Testis (tissue), 3 donors: ENCODE results near the gene PLEKHA1. TPM values are rescaled to one million over a fixed set of nuclear protein-coding genes. Genes with fewer than 3 reads are reported as not detected.

ENCODE experiments used
- DNase-seq: peaks from one replicate; pipeline ENCODE4 v3.0.0-alpha.2; 2019
- H3K27ac ChIP-seq, 2 donors: fragments of 200-600 bp; sonication (generic); one replicate each; pipeline ENCODE4 v1.5.1; 2019
- H3K27me3 ChIP-seq: fragments of 200-600 bp; sonication (generic); one replicate; pipeline ENCODE4 v1.5.1; 2019
- H3K36me3 ChIP-seq: fragments of 200-600 bp; sonication (generic); one replicate; pipeline ENCODE4 v1.5.1; 2017; ENCODE audit warnings: low read depth; ENCODE audit errors: missing control alignments
- H3K4me1 ChIP-seq: fragments of 200-600 bp; sonication (generic); one replicate; pipeline ENCODE4 v1.5.1; 2019
- H3K4me3 ChIP-seq, 2 donors: fragments of 200-600 bp; sonication (generic); one replicate each; pipeline ENCODE4 v1.5.1; 2017 to 2019
- H3K9me3 ChIP-seq: fragments of 200-600 bp; sonication (generic); one replicate; pipeline ENCODE4 v1.5.1; 2017
- POLR2A ChIP-seq: fragments of 450-650 bp; IDR thresholded peaks from one replicate; pipeline ENCODE4 v1.6.1; 2017; ENCODE audit warnings: antibody characterized with exemption, mild to moderate bottlenecking, moderate library complexity
- WGBS, 2 donors: methylation state at CpG; one replicate each; pipeline ENCODE4 v1.1.5; 2018; 5-methylcytosine and 5-hydroxymethylcytosine counted together
- intact Hi-C: fragments of 100-400 bp; cut with DNase I; formaldehyde crosslinking; loops from one replicate; pipeline ENCODE4 v1.15.1; 2023; ENCODE audit warnings: low total_unique reads
- polyA plus RNA-seq: library from polyadenylated mRNA; stranded (reverse); fragments of 350-450 nt; fragmentation: Illumina TruSeq; extraction: RNeasy Lipid Tissue Mini Kit (QIAGEN cat#74804); gene quantifications from one replicate; pipeline ENCODE4 v1.2.3, GENCODE V29; 2014; ENCODE audit warnings: low read depth, low replicate concordance; ENCODE audit not compliant: insufficient read depth
- total RNA-seq, 2 donors: library from RNA; depleted of rRNA; stranded (reverse); fragments of >200 nt; gene quantifications; one replicate each; pipeline ENCODE4 v1.2.3, GENCODE V29; 2016
- TF ChIP-seq, protein P1 (sequence below), 3 experiments: fragments of 450-650 bp in 2 of 3; fragments of 200-600 bp in 1 of 3; sonication (generic) in 1 of 3; IDR thresholded peaks; one replicate each; pipeline ENCODE4 v1.5.1; 2016 to 2019; ENCODE audit warnings: antibody characterized with exemption in 3 of 3, mild to moderate bottlenecking in 2 of 3, moderate library complexity in 1 of 3

The PLEKHA1 gene
- total and polyA plus RNA-seq, 3 donors from 2014 or later, result 27.6 to 66.6 (median 35.7) TPM

DNA sequence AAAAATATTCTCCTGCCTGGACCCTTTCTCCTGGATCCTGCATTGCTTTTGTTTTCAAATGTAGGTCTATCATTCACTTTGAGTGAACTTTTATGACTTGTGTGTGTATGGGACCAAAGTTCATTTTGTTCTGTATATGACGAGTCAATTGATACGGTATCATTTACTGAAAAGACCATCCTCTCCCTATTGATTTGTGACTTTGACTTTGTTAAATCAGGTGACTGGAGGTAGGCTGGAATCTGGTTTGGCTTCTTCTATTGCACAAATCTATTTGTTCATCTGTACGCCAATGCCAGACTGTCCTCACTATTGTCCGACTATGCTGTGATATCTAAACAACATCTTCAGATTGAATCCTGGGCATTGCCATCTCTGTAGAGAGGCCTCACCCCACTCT is 74.6 kb downstream of the PLEKHA1 start:
- intact Hi-C loops, result no loop called here
- H3K27me3 ChIP-seq, result no peaks in the 10 kb centered on the region
- no peak overlapping the region for H3K27ac ChIP-seq
- H3K4me1 ChIP-seq, result no peaks in the 10 kb centered on the region
- 88 to 98% methylated on average over 4 of the region's 4 CpGs for WGBS, 2 donors
- DNase-seq, result no peak
- no peaks in the 10 kb centered on the region for H3K36me3 ChIP-seq
- H3K4me3 ChIP-seq, result no peak overlapping the region
- H3K9me3 ChIP-seq, result no peaks in the 10 kb centered on the region
- TF ChIP-seq, protein P1, sequence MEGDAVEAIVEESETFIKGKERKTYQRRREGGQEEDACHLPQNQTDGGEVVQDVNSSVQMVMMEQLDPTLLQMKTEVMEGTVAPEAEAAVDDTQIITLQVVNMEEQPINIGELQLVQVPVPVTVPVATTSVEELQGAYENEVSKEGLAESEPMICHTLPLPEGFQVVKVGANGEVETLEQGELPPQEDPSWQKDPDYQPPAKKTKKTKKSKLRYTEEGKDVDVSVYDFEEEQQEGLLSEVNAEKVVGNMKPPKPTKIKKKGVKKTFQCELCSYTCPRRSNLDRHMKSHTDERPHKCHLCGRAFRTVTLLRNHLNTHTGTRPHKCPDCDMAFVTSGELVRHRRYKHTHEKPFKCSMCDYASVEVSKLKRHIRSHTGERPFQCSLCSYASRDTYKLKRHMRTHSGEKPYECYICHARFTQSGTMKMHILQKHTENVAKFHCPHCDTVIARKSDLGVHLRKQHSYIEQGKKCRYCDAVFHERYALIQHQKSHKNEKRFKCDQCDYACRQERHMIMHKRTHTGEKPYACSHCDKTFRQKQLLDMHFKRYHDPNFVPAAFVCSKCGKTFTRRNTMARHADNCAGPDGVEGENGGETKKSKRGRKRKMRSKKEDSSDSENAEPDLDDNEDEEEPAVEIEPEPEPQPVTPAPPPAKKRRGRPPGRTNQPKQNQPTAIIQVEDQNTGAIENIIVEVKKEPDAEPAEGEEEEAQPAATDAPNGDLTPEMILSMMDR (IDR thresholded peaks at IDR 0.05), result no peak
- no peak for TF ChIP-seq POLR2A

DNA sequence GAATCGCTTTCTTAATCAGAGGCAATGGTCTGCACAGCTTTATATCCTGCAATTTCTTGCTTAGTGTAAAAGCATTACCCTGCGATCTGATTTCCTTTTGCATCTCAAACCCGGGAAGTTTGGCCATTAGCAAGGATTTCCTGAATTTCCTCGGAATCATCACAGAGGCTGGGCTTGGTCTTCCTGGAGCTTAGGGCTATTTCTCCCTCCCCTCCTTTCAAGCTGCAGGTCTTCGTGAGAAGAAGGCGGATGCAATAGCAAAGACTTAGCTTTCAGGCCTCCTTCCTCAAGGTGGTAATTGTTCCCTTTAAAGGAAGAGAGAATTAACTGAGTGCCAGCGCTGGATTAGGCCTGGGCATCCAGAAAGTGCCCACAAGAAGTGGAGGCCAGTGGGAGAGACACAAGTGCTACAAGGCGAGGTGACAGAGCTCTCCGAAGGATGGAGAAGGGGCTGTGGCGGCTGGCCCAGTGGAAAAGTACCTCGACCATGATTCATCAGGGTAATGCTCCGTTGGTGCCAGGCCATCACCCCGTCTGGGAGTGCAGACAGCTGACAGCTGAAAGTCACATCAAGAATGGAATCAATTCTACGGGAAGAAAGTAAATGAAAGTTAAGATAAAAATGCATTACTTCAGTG is 76.0 kb downstream of the PLEKHA1 start:
- no peak overlapping the region for H3K27ac ChIP-seq
- WGBS, 2 donors, result 72 to 83% methylated on average over 14 of the region's 14 CpGs
- H3K27me3 ChIP-seq, result no peaks in the 10 kb centered on the region
- no peak overlapping the region for H3K4me3 ChIP-seq
- no peak for TF ChIP-seq POLR2A
- TF ChIP-seq, protein P1 (IDR thresholded peaks at IDR 0.05), result no peak
- H3K9me3 ChIP-seq, result no peaks in the 10 kb centered on the region
- H3K36me3 ChIP-seq, result no peaks in the 10 kb centered on the region
- intact Hi-C loops, result no loop called here
- no peaks in the 10 kb centered on the region for H3K4me1 ChIP-seq
- no peak for DNase-seq

DNA sequence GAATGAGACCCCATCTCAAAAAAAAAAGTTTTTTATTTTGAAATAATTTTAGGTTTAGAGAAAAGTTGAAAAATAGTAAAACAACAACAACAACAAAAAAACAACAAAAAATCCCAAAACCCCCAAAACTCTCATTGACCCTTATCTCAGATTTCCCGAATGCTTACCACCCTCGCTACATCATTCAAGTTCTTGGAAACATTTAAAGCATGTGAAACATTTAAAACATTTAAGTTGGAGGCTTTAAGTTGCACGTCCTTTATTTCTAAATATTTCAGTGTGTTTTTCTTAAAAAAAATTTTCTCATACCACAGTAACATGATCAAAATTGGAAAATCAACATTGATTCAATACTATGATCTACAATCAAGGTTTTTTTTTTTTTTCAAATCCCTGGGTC is 79.6 kb downstream of the PLEKHA1 start:
- DNase-seq, result no peak
- Histone ChIP-seq H3K4me3 (no peak overlapping the region), H3K4me1 (no peaks in the 10 kb centered on the region), H3K27ac (no peak overlapping the region), H3K9me3 (no peaks in the 10 kb centered on the region), H3K36me3 (no peaks in the 10 kb centered on the region), H3K27me3 (no peaks in the 10 kb centered on the region)
- TF ChIP-seq, protein P1 (IDR thresholded peaks at IDR 0.05), result no peak
- no peak for TF ChIP-seq POLR2A
- WGBS, 2 donors, result 92% methylated on average over 3 of the region's 3 CpGs
- intact Hi-C loops, result no loop called here

DNA sequence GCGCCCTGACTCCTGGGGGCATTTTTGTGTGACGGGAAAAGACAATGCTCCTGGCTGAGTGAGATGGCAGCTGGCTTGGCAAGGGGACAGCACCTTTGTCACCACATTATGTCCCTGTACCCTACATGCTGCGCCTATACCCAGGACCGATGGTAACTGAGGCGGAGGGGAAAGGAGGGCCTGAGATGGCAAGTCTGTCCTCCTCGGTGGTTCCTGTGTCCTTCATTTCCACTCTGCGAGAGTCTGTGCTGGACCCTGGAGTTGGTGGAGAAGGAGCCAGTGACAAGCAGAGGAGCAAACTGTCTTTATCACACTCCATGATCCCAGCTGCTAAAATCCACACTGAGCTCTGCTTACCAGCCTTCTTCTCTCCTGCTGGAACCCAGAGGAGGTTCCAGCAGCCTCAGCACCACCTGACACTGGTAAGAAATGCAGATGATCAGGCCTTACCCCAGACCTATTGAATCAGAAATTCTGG is 80.1 kb downstream of the PLEKHA1 start, which contains the start of gene ARMS2:
ARMS2 (plus strand) TSS at position 51 of the 478 bp plus-strand sequence; CDS start at position 126, 75 bp downstream.
- DNase-seq, result no peak
- no peaks in the 10 kb centered on the region for H3K9me3 ChIP-seq
- H3K4me3 ChIP-seq, result no peak within 1 kb of the TSS
- intact Hi-C loops, result no loop called here
- WGBS, 2 donors, result 79 to 89% methylated on average over 4 to 7 of the region's 7 CpGs
- TF ChIP-seq, protein P1 (IDR thresholded peaks at IDR 0.05), result no peak
- no peak for TF ChIP-seq POLR2A
- no peaks in the 10 kb centered on the region for H3K36me3 ChIP-seq
- no peak within 1 kb of the TSS for H3K27ac ChIP-seq
- H3K27me3 ChIP-seq, result no peaks in the 10 kb centered on the region
- H3K4me1 ChIP-seq, result no peaks in the 10 kb centered on the region
